Activated naive CD8-positive, alpha-beta T cell treated with anti-CD3 and anti-CD28 coated beads, Interleukin-2, amount 50 U/mL, for 24 hours (primary cell): Measurements from ENCODE around the gene MUC20.
"Not testable (repeated sequence)": the region's sequence is repeated elsewhere in the genome, so short reads cannot be mapped to it uniquely, and the experiment has no call there.

ENCODE experiments used
- ATAC-seq: fragments of 150-1000 bp; cut with Tn5 transposase; one replicate; pipeline ENCODE4 v1.10.0; 2021
- DNase-seq: peaks from one replicate; pipeline ENCODE4 v3.0.0; 2021
- H3K27ac Mint-ChIP-seq: one replicate; pipeline ENCODE4 v1.8.0; 2021; ENCODE audit warnings: mild to moderate bottlenecking, mixed read lengths
- H3K27me3 Mint-ChIP-seq: one replicate; pipeline ENCODE4 v1.8.0; 2021; ENCODE audit warnings: mixed read lengths
- H3K36me3 Mint-ChIP-seq: one replicate; pipeline ENCODE4 v1.8.0; 2021; ENCODE audit warnings: low read depth, mixed read lengths
- H3K4me1 Mint-ChIP-seq: one replicate; pipeline ENCODE4 v1.8.0; 2021; ENCODE audit warnings: mixed read lengths
- H3K4me3 Mint-ChIP-seq: one replicate; pipeline ENCODE4 v1.8.0; 2021; ENCODE audit warnings: mild to moderate bottlenecking, moderate library complexity, mixed read lengths
- H3K9me3 Mint-ChIP-seq: one replicate; pipeline ENCODE4 v1.8.0; 2021; ENCODE audit warnings: mixed read lengths

The MUC20 gene

DNA sequence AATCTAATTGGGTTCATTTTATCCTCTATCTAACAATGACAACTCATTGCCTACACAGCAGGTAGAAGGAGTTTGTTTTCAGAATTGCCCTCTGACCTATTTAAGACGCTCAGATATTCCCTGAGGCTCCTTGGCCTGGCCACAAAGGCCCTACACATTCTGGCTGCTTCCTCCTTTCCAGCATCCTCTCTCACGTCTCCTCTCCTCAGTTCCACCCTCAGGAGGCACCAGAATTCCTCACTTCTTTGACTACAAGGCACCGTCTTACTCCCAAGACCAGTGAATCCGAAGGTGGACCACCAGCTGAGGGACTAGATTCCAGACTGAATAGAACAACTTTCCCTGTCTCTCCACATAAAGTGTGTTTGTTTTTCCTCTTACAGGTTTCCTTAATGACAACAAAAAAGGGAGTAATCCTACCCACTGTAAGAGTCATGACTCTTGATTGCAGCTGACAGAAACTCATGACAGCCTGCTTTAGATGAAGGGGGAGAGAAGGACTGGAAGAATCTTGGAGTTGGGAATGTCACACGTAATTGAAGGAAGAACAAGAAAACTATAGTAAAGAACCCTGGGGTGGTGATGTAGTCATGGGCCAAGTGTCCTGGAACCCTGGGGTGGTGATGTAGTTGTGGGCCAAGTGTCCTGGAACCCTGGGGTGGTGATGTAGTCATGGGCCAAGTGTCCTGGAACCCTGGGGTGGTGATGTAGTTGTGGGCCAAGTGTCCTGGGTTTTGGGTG is 22.0 kb upstream of the MUC20 start:
- no peak overlapping the region for H3K4me3 Mint-ChIP-seq
- H3K9me3 Mint-ChIP-seq = no peaks in the 10 kb centered on the region
- DNase-seq = no peak
- no peaks in the 10 kb centered on the region for H3K27me3 Mint-ChIP-seq
- no peak overlapping the region for H3K27ac Mint-ChIP-seq
- ATAC-seq = no peak
- peaks cover 14% of the 10 kb centered on the region for H3K36me3 Mint-ChIP-seq
- H3K4me1 Mint-ChIP-seq = peaks cover 2% of the 10 kb centered on the region

DNA sequence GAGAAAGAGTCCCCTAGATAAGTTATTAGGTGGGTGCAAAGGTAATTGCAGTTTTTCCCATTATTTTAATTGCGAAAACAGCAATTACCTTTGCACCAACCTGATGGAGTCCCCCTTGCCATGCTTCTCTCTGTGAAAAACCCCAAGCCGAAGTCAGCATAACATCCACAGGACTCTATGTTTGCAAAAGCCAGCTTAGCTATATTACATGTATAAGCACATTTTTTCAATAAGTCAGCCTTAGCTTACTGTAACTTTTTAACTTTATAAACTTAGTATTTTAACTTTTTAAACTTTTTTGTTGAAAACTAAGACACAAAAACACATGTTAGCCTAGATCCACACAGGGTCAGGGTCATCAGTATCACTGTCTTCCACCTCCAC is 21.4 kb upstream of the MUC20 start:
- DNase-seq (no peak), ATAC-seq (no peak)
- Mint-ChIP-seq H3K27ac (no peak overlapping the region), H3K4me3 (no peak overlapping the region), H3K9me3 (no peaks in the 10 kb centered on the region), H3K4me1 (peaks cover 2% of the 10 kb centered on the region), H3K36me3 (peaks cover 10% of the 10 kb centered on the region), H3K27me3 (no peaks in the 10 kb centered on the region)

DNA sequence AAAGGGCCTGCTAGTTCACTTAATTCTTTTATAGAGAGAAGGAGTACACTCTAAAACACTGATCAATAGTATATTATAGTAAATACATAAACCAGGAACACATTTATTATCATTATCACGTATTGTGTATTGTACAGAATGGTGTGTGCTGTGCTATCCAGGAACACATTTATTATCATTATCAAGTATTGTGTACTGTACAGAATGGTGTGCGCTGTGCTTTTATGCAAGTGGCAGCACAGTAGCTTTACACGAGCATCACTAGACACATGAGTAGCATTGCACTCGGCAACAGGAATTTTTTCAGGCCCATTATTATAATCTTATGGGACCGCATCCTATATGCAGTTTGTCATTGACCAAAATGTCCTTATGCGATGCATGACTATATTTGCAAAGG is 20.9 kb upstream of the MUC20 start:
- DNase-seq = no peak
- Mint-ChIP-seq H3K4me1 (peaks cover 2% of the 10 kb centered on the region), H3K27me3 (no peaks in the 10 kb centered on the region), H3K27ac (no peak overlapping the region), H3K9me3 (no peaks in the 10 kb centered on the region), H3K36me3 (peaks cover 10% of the 10 kb centered on the region), H3K4me3 (no peak overlapping the region)
- ATAC-seq = no peak

DNA sequence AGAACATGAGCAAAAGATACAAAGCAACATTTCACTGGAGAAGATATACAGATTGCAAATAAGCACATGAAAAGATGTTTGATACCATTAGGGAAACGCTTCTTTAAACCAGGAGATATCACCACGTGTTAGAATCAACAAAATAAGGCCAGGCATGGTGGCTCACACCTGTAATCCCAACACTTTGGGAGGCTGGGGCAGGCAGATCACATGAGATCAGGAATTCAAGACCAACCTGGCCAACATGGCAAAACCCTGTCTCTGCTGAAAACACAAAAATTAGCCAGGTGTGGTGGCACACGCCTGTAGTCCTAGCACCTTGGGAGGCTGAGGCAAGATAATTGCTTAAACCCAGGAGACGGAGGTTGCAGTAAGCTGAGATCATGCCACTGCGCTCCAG is 20.5 kb upstream of the MUC20 start:
- Mint-ChIP-seq H3K9me3 (no peaks in the 10 kb centered on the region), H3K27ac (no peak overlapping the region), H3K4me1 (peaks cover 2% of the 10 kb centered on the region), H3K27me3 (no peaks in the 10 kb centered on the region), H3K4me3 (no peak overlapping the region), H3K36me3 (peaks cover 6% of the 10 kb centered on the region)
- ATAC-seq (no peak), DNase-seq (no peak)

DNA sequence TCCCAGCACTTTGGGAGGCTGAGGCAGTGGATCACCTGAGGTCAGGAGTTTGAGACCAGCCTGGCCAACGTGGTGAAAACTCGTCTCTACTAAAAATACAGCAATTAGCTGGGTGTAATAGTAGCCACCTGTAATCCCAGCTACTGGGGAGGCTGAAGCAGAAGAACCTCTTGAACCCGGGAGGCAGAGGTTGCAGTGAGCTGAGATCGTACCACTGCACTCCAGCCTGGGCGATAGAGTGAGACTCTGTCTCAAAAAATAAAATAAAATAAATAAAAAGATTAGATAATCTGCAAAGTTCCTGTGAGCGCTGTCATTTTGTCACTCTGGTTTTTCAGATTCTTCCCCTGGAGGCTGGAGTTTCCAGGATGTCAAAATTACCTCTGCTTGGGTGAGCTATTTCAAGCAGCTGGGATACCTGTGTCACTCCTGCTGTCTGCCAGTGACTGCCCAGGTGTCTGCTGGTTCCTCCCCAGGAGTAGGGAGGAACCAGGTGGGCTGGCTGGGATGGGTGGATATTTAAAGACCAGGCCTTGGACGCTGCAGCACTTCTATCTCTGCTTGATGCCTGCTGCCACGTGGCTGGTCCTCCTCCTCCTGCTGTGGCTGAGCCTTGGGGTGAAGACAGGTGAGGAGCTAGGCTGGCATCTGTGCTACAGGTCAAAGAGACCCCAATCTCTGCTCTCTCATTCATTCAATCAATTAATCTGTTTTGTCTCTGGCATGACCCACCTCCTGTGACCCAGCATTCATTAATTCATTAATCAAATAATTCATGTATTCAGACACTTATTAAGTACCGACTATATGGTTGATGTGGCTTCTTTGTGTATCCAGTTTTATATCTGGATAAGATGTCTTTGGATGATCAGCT is 19.5 kb upstream of the MUC20 start:
- H3K4me3 Mint-ChIP-seq = no peak overlapping the region
- no peak for DNase-seq

DNA sequence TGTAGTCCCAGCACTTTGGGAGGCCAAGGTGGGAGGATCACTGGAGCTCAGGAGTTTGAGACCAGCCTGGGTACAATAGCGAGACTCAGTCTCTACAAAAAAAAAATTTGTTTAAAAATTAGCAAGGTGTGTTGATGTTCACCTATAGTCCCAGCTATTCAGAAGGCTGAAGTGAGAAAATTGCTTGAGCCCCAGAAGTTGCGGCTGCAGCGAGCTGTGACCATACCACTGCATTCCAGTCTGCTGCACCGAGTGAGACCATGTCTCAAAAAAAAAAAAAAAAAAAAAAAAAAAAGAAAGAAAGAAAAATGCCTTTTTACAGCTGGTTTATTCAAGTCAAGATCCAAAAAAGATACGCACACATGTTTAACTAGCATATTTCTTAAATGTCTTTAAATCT is 17.0 kb upstream of the MUC20 start:
- Mint-ChIP-seq H3K9me3 (no peaks in the 10 kb centered on the region), H3K36me3 (no peaks in the 10 kb centered on the region)
- ATAC-seq = no peak

More for the DNA sequence above, 19.5 kb upstream of the MUC20 start:
- no peaks in the 10 kb centered on the region for H3K27me3 Mint-ChIP-seq
- H3K36me3 Mint-ChIP-seq = peaks cover 2% of the 10 kb centered on the region
- no peak overlapping the region for H3K27ac Mint-ChIP-seq
- H3K4me1 Mint-ChIP-seq = no peaks in the 10 kb centered on the region
- ATAC-seq = no peak
- H3K9me3 Mint-ChIP-seq = no peaks in the 10 kb centered on the region

DNA sequence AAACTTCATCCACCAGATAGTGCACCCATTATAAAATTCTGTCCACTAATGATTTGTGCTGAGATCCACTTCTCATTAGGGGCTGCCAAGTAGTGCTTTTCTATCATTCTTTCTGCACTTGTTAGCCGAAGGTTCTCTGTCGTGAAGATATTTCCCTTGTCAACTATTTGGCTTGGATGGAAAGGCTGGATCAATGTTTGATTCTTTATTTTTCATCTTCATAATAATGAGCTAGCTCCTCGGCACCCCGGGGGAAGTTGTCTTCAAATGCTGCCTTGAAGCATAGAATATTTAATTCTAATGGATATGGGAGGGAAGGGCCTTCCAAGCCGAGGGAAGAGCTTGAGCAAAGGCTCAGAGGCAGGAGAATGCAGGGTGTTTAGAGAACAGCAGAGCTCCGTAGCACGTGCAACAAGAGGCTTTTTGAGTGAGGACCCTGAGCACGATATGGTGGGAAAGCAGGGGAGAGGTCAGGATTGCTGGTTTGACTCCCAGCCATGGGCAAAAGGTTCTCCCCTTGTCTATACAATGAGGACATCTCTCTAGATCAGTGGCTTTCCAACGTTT is 16.3 kb upstream of the MUC20 start:
- Mint-ChIP-seq H3K27ac (no peak overlapping the region), H3K9me3 (no peaks in the 10 kb centered on the region), H3K4me1 (no peaks in the 10 kb centered on the region), H3K4me3 (no peak overlapping the region), H3K27me3 (no peaks in the 10 kb centered on the region), H3K36me3 (no peaks in the 10 kb centered on the region)
- ATAC-seq (no peak), DNase-seq (no peak)

More for the DNA sequence above, 17.0 kb upstream of the MUC20 start:
- DNase-seq = no peak
- H3K27me3 Mint-ChIP-seq = no peaks in the 10 kb centered on the region
- no peak overlapping the region for H3K27ac Mint-ChIP-seq
- H3K4me3 Mint-ChIP-seq = no peak overlapping the region
- H3K4me1 Mint-ChIP-seq = no peaks in the 10 kb centered on the region

DNA sequence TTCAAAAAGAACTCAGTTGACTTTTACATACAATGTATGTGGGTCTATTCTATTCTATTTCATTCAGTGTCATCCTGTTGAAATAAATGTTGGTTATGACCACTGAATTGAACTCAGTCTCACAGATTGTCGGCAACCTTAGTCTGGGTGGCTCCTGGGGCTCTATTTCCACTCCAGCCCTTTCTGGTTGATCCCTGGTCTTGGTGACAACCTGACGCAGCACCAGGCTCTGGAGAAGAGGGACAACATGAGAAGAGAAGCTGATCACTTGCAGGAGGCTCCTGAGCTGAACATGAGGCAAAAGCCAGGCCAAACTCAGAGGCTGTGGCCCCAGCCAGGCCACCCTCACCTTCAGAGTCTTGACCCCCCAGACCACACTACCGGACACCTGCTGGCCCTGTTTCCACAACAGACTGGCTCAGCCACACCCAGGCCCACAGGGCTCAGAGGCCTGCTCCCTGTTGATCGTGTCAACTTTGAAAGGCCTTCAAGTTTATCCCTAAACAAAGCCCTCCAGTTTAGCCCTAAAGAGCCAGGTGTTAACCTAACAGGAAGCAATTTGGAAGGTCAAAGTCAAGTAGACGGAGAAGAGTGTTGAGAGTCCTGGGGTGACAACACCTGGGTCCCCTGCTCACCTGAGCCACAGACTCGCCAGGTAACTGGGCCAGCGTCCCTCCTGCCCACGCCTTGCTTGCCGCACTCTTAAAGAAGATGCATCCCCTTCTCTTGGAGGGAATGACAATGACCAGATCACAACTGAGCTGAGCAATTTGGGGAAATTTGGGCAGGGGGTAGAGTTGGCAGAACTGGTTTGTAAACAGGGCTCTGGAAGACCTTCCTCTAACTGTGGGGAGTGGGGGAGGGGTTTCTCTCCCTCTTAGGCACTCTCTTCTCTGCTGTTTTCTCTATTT is 15.4 kb upstream of the MUC20 start:
- ATAC-seq (peak; percentile 8), DNase-seq (no peak)
- Mint-ChIP-seq H3K4me1 (no peaks in the 10 kb centered on the region), H3K27me3 (no peaks in the 10 kb centered on the region), H3K4me3 (no peak overlapping the region), H3K9me3 (no peaks in the 10 kb centered on the region), H3K36me3 (no peaks in the 10 kb centered on the region), H3K27ac (no peak overlapping the region)

DNA sequence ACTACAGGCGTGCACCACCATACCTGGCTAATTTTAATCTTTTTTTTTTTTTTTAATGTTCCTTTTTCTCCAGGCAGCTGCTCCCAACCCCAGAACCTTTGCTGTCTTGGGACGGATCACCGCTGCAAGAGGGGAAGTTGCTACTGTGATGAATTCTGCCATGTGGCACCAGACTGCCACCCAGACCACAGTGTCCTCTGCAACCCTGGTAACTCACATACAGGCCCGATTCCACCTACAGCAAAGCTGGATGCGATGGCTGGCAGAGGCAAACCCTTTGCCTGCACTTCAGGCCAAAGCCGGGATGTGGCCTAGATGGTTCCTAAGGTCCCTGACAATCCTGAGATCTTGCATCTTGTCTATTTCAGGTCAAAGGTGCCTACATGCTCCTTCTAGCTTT is 12.7 kb upstream of the MUC20 start:
- no peak overlapping the region for H3K4me3 Mint-ChIP-seq
- no peaks in the 10 kb centered on the region for H3K4me1 Mint-ChIP-seq
- no peaks in the 10 kb centered on the region for H3K9me3 Mint-ChIP-seq
- no peak overlapping the region for H3K27ac Mint-ChIP-seq
- DNase-seq (no peak), ATAC-seq (no peak)
- H3K27me3 Mint-ChIP-seq = no peaks in the 10 kb centered on the region
- H3K36me3 Mint-ChIP-seq = no peaks in the 10 kb centered on the region

DNA sequence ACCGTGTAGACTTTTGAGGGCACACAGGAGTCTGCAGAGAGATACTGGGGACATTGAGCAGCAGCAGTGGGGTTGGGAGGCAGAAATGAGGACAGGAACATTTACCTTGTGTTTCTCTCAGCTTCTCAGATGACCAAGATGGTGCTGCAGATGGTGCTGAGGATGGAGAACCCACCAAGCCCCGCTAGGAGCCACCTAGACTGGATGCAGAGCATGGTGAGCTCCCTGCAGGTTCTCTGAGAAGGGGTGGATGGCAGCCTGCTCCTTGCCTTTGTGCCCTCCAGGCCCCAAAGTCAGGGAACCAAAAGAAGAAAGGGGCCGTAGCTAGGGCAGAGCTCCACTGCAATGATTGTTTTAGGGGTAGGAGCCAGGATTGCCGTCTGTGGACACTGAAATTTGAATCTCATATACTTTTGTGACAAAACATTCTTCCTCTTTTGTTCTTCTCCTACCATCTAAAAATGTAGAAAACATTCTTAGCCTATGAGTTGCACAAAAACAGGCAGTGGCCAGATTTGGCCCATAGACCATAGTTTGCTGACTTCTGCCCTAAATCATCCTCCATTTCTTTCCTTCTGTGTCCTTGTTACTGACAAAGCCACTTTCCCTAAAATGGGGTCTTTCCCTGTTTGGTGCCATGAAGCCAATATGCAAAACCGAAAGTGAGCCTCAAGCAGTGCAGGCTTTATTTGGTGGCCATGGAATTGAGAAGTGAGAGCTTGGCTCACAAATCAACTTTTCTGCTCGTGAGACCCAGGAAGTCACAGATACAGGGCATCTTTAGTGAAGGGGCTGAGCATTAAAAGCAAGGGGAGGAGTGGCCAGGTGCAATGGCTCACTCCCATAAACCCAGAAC is 11.9 kb upstream of the MUC20 start:
- H3K27me3 Mint-ChIP-seq = no peaks in the 10 kb centered on the region
- H3K9me3 Mint-ChIP-seq = no peaks in the 10 kb centered on the region
- H3K4me1 Mint-ChIP-seq = no peaks in the 10 kb centered on the region
- H3K36me3 Mint-ChIP-seq = no peaks in the 10 kb centered on the region
- H3K27ac Mint-ChIP-seq = no peak overlapping the region
- ATAC-seq (no peak), DNase-seq (no peak)
- H3K4me3 Mint-ChIP-seq = no peak overlapping the region

DNA sequence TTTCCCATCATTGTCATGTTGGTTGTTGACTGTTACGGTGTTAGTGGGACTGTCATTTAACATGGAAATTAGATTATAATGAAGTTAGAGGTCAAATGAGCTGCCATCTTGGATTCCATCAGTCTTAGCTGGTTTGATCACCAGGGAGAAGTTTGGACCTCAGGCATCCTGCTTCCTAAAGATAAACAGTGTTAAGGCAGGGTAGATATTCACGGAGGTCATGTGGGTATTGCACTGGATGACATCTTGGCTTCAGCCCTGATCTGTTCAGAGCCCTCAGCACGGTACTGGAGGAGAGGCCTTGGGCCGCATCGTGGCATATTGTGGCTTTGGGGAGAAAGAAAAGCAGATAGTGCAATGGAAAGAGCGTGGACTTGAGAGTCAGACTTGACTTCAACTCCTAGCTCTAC is 11.1 kb upstream of the MUC20 start:
- no peak overlapping the region for H3K27ac Mint-ChIP-seq
- no peaks in the 10 kb centered on the region for H3K4me1 Mint-ChIP-seq
- no peak for ATAC-seq
- no peak for DNase-seq
- H3K27me3 Mint-ChIP-seq = no peaks in the 10 kb centered on the region
- H3K4me3 Mint-ChIP-seq = no peak overlapping the region
- no peaks in the 10 kb centered on the region for H3K36me3 Mint-ChIP-seq
- no peaks in the 10 kb centered on the region for H3K9me3 Mint-ChIP-seq

DNA sequence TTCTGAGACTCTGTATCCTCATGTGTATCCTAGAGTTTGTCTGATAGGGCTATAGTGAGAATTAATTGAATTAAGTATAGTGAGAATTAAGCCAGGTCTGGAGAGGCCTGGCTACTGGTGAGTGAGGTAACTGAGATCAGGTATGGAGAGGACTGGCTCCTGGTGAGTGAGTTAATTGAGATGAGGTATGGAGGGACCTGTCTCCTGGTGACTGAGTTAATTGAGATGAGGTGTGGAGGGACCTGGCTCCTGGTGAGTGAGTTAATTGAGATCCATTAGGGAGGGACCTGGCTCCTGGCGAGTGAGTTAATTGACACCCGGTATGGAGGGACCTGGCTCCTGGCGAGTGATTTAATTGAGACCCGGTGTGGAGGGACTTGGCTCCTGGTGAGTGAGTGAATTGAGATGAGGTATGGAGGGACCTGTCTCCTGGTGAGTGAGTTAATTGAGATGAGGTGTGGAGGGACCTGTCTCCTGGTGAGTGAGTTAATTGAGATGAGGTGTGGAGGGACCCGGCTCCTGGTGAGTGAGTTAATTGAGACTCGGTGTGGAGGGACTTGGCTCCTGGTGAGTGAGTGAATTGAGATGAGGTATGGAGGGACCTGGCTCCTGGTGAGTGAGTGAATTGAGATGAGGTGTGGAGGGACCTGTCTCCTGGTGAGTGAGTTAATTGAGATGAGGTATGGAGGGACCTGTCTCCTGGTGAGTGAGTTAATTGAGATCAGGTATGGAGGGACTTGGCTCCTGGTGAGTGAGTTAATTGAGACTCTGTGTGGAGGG is 10.5 kb upstream of the MUC20 start:
- H3K27me3 Mint-ChIP-seq, ATAC-seq, H3K9me3 Mint-ChIP-seq, H3K4me1 Mint-ChIP-seq, H3K4me3 Mint-ChIP-seq, DNase-seq, H3K36me3 Mint-ChIP-seq, H3K27ac Mint-ChIP-seq: not testable (repeated sequence)
